Bronchial epithelial cell (primary cell): ENCODE data around the gene TICRR. TPM values are rescaled to one million over a fixed set of nuclear protein-coding genes. Genes with fewer than 3 reads are reported as not detected.
A peak's percentile ranks its signal among the peaks of the same experiment; 100 is the strongest.

Experiments
- DNase-seq: peaks from one replicate; pipeline ENCODE4 v3.0.0-alpha.2; 2010; ENCODE audit warnings: low read depth
- FAIRE-seq: peaks from 2 replicates; lab custom pipeline; 2011; peaks lifted over from hg19 to GRCh38; lab: Jason Lieb, UNC
- H3K27me3 ChIP-seq: 2 replicates; pipeline ENCODE4 v1.5.1; 2011; ENCODE audit warnings: low read length; ENCODE audit not compliant: control insufficient read depth, insufficient read depth
- H3K36me3 ChIP-seq: 2 replicates; pipeline ENCODE4 v1.5.1; 2011; ENCODE audit warnings: low read length; ENCODE audit not compliant: control insufficient read depth, insufficient read depth
- H3K4me3 ChIP-seq: 2 replicates; pipeline ENCODE4 v1.5.1; 2011; ENCODE audit warnings: mild to moderate bottlenecking, low read depth, low read length, control low read depth
- total RNA-seq: library from RNA; depleted of rRNA; stranded (reverse); fragments of >200 nt; gene quantifications from 2 replicates; pipeline ENCODE4 v1.2.1, GENCODE V29; 2014
- TF ChIP-seq, protein P1 (sequence below): IDR thresholded peaks from 2 replicates; pipeline ENCODE4 v1.5.1; 2011; ENCODE audit warnings: mild to moderate bottlenecking, moderate library complexity, low read length, control low read depth, inconsistent platforms; ENCODE audit not compliant: insufficient read depth, severe bottlenecking

The TICRR gene
- total RNA-seq, 1 donor from 2014 or later, result 0.26 TPM

DNA sequence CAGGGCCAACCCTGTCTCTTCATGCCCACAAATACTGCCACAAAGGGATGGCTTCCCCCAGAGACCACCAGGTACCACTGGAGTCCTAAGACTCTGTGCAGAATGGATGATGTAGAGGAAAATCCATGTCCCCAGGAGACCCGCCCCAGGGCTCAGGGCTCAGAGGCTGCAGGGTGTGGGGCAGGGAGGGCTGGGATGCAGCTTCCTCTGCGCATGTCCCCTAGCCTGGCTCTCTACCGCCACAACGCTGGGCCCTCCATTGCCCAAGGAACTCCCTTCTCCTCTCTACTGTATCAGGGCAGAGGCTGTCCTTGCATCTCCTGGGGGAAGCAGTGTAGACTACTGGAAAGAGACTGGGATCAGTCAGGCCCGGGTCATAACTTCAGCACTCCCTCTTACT is 19.5 kb upstream of the TICRR start:
- Histone ChIP-seq H3K27me3 (no peaks in the 10 kb centered on the region), H3K4me3 (no peak overlapping the region), H3K36me3 (no peaks in the 10 kb centered on the region)
- DNase-seq, result no peak
- TF ChIP-seq, protein P1, sequence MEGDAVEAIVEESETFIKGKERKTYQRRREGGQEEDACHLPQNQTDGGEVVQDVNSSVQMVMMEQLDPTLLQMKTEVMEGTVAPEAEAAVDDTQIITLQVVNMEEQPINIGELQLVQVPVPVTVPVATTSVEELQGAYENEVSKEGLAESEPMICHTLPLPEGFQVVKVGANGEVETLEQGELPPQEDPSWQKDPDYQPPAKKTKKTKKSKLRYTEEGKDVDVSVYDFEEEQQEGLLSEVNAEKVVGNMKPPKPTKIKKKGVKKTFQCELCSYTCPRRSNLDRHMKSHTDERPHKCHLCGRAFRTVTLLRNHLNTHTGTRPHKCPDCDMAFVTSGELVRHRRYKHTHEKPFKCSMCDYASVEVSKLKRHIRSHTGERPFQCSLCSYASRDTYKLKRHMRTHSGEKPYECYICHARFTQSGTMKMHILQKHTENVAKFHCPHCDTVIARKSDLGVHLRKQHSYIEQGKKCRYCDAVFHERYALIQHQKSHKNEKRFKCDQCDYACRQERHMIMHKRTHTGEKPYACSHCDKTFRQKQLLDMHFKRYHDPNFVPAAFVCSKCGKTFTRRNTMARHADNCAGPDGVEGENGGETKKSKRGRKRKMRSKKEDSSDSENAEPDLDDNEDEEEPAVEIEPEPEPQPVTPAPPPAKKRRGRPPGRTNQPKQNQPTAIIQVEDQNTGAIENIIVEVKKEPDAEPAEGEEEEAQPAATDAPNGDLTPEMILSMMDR, result no peak
- FAIRE-seq, result no peak

DNA sequence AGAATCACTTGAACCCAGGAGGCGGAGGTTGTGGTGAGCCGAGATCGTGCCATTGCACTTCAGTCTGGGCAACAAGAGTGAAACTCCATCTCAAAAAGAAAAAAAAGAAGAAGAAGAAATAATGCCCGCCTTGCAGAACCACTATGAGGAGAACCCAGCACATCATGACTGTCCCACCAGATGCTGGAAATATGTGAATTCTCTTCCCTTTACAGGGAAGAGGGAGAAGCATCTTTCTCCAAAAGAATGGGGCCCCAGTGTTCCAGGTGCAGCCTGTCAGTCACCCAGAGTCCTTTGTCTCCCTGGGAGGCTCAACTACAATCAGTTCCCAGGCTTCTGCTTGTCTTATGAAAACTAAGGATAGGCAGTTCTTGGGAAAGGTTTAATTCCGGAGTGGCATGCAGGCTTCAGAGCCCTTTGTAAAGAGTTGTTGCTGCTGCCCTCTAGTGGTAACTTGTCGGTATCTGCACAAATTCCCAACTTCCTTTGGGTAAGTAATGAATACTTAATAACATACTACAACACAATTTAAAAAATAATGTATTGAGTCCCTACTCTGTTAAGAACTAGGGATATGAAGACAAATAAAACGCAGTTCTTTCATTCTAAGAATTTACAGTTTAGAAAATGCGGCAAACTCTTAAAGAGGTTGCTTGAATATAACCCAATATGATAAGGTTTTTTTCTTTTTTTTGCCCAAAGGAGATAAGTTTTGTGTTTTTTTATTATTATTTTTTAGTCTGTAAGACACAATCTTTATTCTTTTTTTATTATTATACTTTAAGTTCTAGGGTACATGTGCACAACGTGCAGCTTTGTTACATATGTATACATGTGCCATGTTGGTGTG is 18.6 kb upstream of the TICRR start:
- FAIRE-seq (no peak), DNase-seq (peak; percentile 79)
- Histone ChIP-seq H3K36me3 (no peaks in the 10 kb centered on the region), H3K27me3 (no peaks in the 10 kb centered on the region), H3K4me3 (no peak overlapping the region)
- TF ChIP-seq, protein P1, result peak; percentile 64

DNA sequence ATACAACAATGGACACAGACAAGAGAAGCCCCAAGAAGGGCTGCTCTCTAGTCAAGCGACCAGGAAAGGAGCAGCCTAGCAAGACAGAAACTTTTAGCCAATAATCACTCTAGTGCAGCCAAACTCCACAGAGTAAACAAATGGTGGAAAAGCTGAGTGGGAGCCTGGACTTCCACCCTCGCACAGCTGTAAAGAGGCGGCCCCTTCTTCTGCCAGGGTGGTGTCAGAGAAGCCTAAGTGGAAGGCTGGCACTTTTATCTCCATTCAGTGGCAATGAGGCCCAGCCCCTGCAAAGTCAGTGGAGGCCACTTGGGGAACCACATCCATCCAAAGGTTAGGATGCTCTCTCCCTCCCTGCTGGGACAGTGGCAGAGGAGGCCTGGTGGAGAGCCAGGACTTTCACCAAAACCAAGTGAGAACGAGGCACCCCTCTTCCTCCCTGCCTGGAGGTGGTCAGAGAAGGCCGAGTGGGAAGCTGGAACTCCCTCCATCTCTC is 15.5 kb upstream of the TICRR start:
- FAIRE-seq (no peak), DNase-seq (no peak)
- TF ChIP-seq, protein P1, result no peak
- no peak overlapping the region for H3K4me3 ChIP-seq
- no peaks in the 10 kb centered on the region for H3K36me3 ChIP-seq
- no peaks in the 10 kb centered on the region for H3K27me3 ChIP-seq

DNA sequence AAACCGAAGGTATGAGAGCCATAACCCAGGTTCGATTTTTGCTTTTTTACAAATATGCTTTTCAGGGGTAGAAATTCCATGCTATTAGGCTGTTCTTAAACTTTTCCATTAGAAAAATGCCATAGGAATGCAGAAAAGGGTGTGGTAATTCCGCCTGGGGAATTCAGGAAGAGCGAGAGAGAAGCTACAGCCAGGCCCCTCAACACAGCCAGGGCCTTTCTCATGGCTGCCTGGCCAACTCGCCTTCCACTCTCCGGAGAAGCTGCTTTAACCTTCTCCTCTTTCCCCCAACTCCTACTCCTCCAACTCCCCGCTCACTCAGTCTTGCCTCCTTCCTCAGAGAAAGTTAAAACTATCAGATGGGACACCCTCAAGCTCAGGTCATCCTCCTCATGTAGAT is 9.1 kb upstream of the TICRR start:
- no peak for FAIRE-seq
- DNase-seq, result no peak
- Histone ChIP-seq H3K36me3 (no peaks in the 10 kb centered on the region), H3K4me3 (no peak overlapping the region), H3K27me3 (no peaks in the 10 kb centered on the region)
- TF ChIP-seq, protein P1, result no peak

DNA sequence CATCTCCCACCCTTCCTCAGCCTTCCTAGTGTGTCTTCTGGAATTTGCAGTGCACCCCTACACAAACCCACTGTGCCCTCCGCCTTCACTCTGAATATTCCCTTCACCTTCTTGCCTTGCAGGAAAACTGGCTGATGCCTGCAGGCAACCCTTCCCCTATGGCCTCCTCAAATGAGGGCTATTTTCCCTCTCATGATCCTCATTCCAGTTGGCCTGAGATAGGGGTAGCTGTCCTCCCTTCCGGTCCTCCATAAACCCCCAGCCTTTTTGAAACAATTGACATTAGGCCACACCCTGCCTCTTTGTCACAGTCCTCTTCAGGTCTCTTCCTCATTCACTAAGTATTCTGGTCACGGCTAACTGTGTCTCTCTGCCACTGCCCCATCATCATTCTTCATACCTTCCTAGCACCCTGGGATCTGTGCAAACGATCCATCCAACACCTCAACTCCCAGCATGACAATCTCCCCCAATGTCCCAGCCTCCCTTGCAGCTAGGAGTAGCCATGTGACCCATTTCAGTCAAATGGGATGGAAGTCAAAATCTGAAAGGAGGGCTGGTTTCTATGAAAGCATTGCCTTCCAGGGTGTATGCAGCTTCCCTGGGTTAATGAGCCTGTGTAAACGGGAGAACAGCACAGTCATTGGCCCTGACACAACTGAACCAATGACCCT is 8.5 kb upstream of the TICRR start:
- DNase-seq (no peak), FAIRE-seq (no peak)
- Histone ChIP-seq H3K36me3 (no peaks in the 10 kb centered on the region), H3K27me3 (no peaks in the 10 kb centered on the region), H3K4me3 (no peak overlapping the region)
- TF ChIP-seq, protein P1, result no peak
